ENCODE data around the gene MMP15.

MMP15 gene

GRCh38 chr16:58027916-58028455 is 2.4 kb downstream of the MMP15 start:
- CTCF ChIA-PET: interaction anchor here (0.6 to 1.2 kb wide), 3 partner anchors 70 to 466 kb away, joined by 3 to 5 read pairs (median 3); no protein-coding TSS in a partner anchor
- POLR2A ChIA-PET (ENCODE audit: low non-redundant PET): interaction anchor here (1.5 kb wide), 1 partner anchor 102 kb away, joined by 3 read pairs; the partner anchor contains the start of gene CFAP20
- DNase-seq (ENCODE audit: low spot score): no peak
- no peak for TF ChIP-seq CTCF (conservative IDR thresholded peaks at IDR 0.05; ENCODE audit: low read depth)
- peak overlapping the region; percentile 81 for H3K27ac ChIP-seq

- TF ChIP-seq CTCF (conservative IDR thresholded peaks at IDR 0.05; ENCODE audit: low read depth): no peak
- CTCF ChIA-PET: interaction anchor here (0.5 to 0.7 kb wide), 3 partner anchors 233 to 467 kb away, joined by 3 to 5 read pairs (median 3); no protein-coding TSS in a partner anchor
- POLR2A ChIA-PET (ENCODE audit: low non-redundant PET): no interaction called here
- no peak for DNase-seq (ENCODE audit: low spot score)
- peak overlapping the region; percentile 81 for H3K27ac ChIP-seq
Observed at GRCh38 chr16:58028541-58029070, 3.1 kb downstream of the MMP15 start.

- no peak for DNase-seq (ENCODE audit: low spot score)
- CTCF ChIA-PET: interaction anchor here (0.7 kb wide), 1 partner anchor 323 kb away, joined by 3 read pairs; no protein-coding TSS in a partner anchor
- TF ChIP-seq CTCF (conservative IDR thresholded peaks at IDR 0.05; ENCODE audit: low read depth): no peak
- POLR2A ChIA-PET (ENCODE audit: low non-redundant PET): no interaction called here
- no peak overlapping the region for H3K27ac ChIP-seq
Observed at GRCh38 chr16:58029410-58029809, 3.9 kb downstream of the MMP15 start.

GRCh38 chr16:58030136-58030840 is 4.7 kb downstream of the MMP15 start:
- DNase-seq (ENCODE audit: low spot score): no peak
- H3K27ac ChIP-seq: no peak overlapping the region
- CTCF ChIA-PET: no interaction called here
- POLR2A ChIA-PET (ENCODE audit: low non-redundant PET): no interaction called here
- no peak for TF ChIP-seq CTCF (conservative IDR thresholded peaks at IDR 0.05; ENCODE audit: low read depth)

- POLR2A ChIA-PET (ENCODE audit: low non-redundant PET): no interaction called here
- CTCF ChIA-PET: no interaction called here
- no peak for DNase-seq (ENCODE audit: low spot score)
- H3K27ac ChIP-seq: peak overlapping the region; percentile 9; the same call in 1 of the 2 replicates
- TF ChIP-seq CTCF (conservative IDR thresholded peaks at IDR 0.05; ENCODE audit: low read depth): no peak
Observed at GRCh38 chr16:58031016-58031800, 5.7 kb downstream of the MMP15 start.

- no peak for TF ChIP-seq CTCF (conservative IDR thresholded peaks at IDR 0.05; ENCODE audit: low read depth)
- ChIA-PET CTCF (interaction anchor here (0.6 kb wide), 1 partner anchor 80 kb away, joined by 3 read pairs; no protein-coding TSS in a partner anchor), POLR2A (ENCODE audit: low non-redundant PET) (no interaction called here)
- peak overlapping the region; percentile 10 for H3K27ac ChIP-seq
- DNase-seq (ENCODE audit: low spot score): no peak
Observed at GRCh38 chr16:58032710-58033293, 7.2 kb downstream of the MMP15 start.
